Measurements from ENCODE around the gene CSTF1. TPM values are rescaled to one million over a fixed set of nuclear protein-coding genes. Genes with fewer than 3 reads are reported as not detected.

CSTF1 gene
- total RNA-seq, 4 donors from 2014 or later: 4.8 to 28.9 (median 14.3) TPM

DNA sequence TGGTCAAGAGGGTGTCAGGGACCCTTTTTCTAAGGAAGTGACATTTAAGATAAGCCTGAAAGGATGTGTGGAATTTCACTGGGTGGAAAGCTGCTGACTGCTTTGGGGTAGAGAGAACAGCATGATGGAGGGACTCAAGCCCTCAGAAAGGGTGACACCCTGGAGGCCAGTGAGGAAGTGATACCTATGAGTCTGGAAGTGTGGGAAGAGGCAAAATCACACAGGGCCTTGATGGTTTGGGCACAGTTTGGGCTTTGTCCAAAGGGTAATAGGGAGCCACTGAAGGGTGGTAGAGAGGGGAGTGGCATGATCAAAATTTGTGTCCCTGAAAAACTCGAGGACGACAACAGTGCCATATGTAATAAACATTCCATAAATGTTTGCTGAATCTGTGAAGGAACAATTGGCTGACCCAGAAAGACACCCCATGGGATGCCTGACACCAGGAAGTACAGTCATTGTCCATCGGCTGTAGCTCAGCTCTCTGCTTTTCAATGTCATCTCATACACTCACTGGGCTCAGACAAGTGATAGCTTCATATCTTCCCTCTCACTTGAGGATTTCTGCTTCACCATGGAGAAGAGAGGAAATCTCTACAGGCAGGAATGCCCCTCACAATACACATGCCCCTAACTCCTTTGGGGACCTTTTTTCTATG lies 40.9 kb downstream of the CSTF1 start:
- Histone ChIP-seq H3K27me3 (no peaks in the 10 kb centered on the region), H3K9me3 (no peaks in the 10 kb centered on the region), H3K27ac (no peak overlapping the region), H3K4me3 (no peak overlapping the region), H3K4me1 (peaks cover 0 to 5% (median 2%) of the 10 kb centered on the region in 4 donors), H3K36me3 (no peaks in the 10 kb centered on the region)
- TF ChIP-seq, protein P1, sequence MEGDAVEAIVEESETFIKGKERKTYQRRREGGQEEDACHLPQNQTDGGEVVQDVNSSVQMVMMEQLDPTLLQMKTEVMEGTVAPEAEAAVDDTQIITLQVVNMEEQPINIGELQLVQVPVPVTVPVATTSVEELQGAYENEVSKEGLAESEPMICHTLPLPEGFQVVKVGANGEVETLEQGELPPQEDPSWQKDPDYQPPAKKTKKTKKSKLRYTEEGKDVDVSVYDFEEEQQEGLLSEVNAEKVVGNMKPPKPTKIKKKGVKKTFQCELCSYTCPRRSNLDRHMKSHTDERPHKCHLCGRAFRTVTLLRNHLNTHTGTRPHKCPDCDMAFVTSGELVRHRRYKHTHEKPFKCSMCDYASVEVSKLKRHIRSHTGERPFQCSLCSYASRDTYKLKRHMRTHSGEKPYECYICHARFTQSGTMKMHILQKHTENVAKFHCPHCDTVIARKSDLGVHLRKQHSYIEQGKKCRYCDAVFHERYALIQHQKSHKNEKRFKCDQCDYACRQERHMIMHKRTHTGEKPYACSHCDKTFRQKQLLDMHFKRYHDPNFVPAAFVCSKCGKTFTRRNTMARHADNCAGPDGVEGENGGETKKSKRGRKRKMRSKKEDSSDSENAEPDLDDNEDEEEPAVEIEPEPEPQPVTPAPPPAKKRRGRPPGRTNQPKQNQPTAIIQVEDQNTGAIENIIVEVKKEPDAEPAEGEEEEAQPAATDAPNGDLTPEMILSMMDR (IDR thresholded peaks at IDR 0.05): no peak
- no peak for TF ChIP-seq POLR2A (IDR thresholded peaks at IDR 0.05)
- no peak for DNase-seq

DNA sequence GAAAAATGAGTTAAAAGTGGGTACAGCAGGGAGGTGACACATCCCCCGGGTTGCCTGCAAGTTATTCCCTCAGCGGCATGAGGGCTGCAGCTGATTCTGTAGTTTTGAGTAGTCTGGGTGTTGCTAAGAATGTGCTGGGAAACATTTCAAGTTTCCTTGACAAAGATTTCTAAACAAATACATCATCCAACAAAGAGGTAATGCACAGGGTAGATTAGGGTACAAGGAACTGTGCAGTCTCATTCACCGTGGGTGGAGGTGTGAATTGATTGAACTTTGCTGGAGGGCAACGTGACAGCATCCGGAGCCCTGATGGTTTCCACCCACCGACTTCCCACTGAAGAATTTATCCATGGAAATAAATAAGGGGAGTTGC lies 41.4 kb downstream of the CSTF1 start:
- Histone ChIP-seq H3K4me1 (peaks cover 0 to 3% (median under 1%) of the 10 kb centered on the region in 4 donors), H3K36me3 (no peaks in the 10 kb centered on the region), H3K27me3 (no peaks in the 10 kb centered on the region), H3K4me3 (no peak overlapping the region), H3K9me3 (no peaks in the 10 kb centered on the region), H3K27ac (no peak overlapping the region)
- TF ChIP-seq POLR2A (IDR thresholded peaks at IDR 0.05): no peak
- TF ChIP-seq, protein P1 (IDR thresholded peaks at IDR 0.05): no peak
- DNase-seq: no peak

DNA sequence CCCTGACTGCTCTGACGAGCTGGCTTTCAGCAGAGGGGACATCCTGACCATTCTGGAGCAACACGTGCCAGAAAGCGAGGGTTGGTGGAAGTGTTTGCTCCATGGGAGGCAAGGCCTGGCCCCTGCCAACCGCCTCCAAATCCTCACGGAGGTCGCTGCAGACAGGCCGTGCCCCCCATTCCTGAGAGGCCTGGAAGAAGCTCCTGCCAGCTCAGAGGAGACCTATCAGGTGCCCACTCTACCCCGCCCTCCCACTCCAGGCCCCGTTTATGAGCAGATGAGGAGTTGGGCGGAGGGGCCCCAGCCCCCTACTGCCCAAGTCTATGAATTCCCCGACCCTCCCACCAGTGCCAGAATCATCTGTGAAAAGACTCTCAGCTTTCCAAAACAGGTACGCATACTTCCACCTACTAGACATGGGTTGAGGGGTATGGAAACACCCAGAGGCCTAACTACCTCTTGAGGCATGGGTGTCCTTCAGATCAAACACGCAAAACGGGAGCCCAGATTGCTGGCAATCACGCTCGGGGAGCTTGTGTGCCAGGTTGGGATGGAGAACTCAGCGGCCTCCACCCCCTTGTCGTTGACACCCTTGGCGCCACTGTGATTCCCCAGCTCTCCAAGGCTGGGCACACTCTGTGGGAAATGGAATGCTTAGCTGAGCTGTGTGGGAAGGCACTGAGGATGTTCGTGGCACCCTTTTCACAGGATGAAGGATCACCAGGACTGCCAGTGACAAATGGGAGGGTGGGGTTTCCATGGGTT lies 44.9 kb downstream of the CSTF1 start:
- Histone ChIP-seq H3K27me3 (no peaks in the 10 kb centered on the region), H3K27ac (no peak overlapping the region)
- no peak for TF ChIP-seq POLR2A (IDR thresholded peaks at IDR 0.05)
- TF ChIP-seq, protein P1 (IDR thresholded peaks at IDR 0.05): no peak

GRCh38 chr20:56438284-56438683 lies 45.8 kb downstream of the CSTF1 start:
- Histone ChIP-seq H3K36me3 (no peaks in the 10 kb centered on the region), H3K9me3 (no peaks in the 10 kb centered on the region), H3K27me3 (no peaks in the 10 kb centered on the region), H3K4me3 (no peak overlapping the region), H3K4me1 (peaks cover 0 to 13% (median 0%) of the 10 kb centered on the region in 4 donors), H3K27ac (no peak overlapping the region)
- no peak for DNase-seq
- TF ChIP-seq POLR2A (IDR thresholded peaks at IDR 0.05): no peak
- TF ChIP-seq, protein P1 (IDR thresholded peaks at IDR 0.05): no peak

More for the DNA sequence above, 44.9 kb downstream of the CSTF1 start:
- no peaks in the 10 kb centered on the region for H3K36me3 ChIP-seq
- H3K4me1 ChIP-seq: peaks cover 0 to 13% (median 0%) of the 10 kb centered on the region in 4 donors
- H3K4me3 ChIP-seq: no peak overlapping the region
- H3K9me3 ChIP-seq: no peaks in the 10 kb centered on the region
- no peak for DNase-seq

GRCh38 chr20:56439771-56440291 lies 47.4 kb downstream of the CSTF1 start:
- peak in 1 of 3 donors; percentile 54 for DNase-seq

More at GRCh38 chr20:56439771-56440291, 47.4 kb downstream of the CSTF1 start:
- Histone ChIP-seq H3K9me3 (no peaks in the 10 kb centered on the region), H3K27ac (peak overlapping the region in 3 of 4 donors; percentile 20 to 48 (median 39)), H3K27me3 (no peaks in the 10 kb centered on the region), H3K4me1 (peaks cover 0 to 13% (median 0%) of the 10 kb centered on the region in 4 donors), H3K4me3 (no peak overlapping the region), H3K36me3 (no peaks in the 10 kb centered on the region)
- TF ChIP-seq, protein P1 (IDR thresholded peaks at IDR 0.05): no peak
- TF ChIP-seq POLR2A (IDR thresholded peaks at IDR 0.05): no peak

Measured in Peyer's patch (tissue), 4 donors.